Measurements from ENCODE around the gene NFIX. TPM values are rescaled to one million over a fixed set of nuclear protein-coding genes. Genes with fewer than 3 reads are reported as not detected.

The NFIX gene
- total and polyA plus RNA-seq, 2 of the 13 experiments (the other 11 are each of a cell fraction or from before 2014, with no cell fraction given), result 3.4 to 5.4 TPM

DNA sequence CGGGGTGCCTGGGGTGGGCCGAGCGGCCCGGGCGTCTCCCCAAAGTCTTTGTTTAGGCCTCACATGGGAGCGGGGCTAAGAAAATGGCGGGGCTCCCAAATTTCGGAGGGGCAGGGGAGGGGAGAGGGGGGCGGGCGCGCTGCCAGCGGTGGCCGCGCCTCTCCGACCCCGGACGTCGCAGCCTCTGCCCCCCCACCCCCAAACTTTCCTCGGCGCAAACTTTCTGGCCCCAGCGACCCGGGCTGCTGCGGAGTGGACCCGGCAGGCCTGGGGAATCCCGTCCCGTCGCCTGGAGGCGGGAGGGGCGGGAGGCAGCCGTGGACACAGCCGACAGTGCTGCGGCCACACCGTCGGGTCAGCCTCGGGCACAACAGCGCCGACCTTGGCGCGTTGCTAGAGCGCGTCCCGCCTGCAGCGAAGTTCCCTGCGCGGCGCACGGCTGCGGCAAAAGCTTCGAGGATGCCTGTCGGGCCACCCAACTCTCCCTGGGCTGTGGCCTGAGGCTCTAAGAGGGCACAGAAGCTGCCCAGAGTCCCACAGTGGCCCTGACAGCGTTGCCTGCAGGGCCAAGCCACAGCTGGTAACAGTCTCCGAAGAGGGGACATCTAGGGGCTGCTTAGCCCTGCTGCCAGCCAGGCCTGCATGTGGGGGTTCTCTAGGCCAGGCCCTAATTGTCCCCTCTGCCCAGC, 1.3 kb downstream of the NFIX start (continued):
- TF ChIP-seq, protein P1, sequence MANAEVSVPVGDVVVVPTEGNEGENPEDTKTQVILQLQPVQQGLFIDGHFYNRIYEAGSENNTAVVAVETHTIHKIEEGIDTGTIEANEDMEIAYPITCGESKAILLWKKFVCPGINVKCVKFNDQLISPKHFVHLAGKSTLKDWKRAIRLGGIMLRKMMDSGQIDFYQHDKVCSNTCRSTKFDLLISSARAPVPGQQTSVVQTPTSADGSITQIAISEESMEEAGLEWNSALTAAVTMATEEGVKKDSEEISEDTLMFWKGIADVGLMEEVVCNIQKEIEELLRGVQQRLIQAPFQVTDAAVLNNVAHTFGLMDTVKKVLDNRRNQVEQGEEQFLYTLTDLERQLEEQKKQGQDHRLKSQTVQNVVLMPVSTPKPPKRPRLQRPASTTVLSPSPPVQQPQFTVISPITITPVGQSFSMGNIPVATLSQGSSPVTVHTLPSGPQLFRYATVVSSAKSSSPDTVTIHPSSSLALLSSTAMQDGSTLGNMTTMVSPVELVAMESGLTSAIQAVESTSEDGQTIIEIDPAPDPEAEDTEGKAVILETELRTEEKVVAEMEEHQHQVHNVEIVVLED (CRISPR knock-in tag; IDR thresholded peaks at IDR 0.05; ENCODE audit: borderline replicate concordance), result peak; percentile 58
- TF ChIP-seq ZNF510 (CRISPR knock-in tag; IDR thresholded peaks at IDR 0.05; ENCODE audit: low read depth) (0 out of 2 replicates have a peak, but pooled peaks have one; percentile 22), ZNF224 (CRISPR knock-in tag; IDR thresholded peaks at IDR 0.05) (no peak), NFE2L1 (CRISPR knock-in tag; IDR thresholded peaks at IDR 0.05; ENCODE audit: borderline replicate concordance) (no peak), HNF4G (IDR thresholded peaks at IDR 0.05; ENCODE audit: borderline replicate concordance, low read depth, low read length) (no peak; the same call in 1 of the 2 replicates), HNF4G (CRISPR knock-in tag; IDR thresholded peaks at IDR 0.05; ENCODE audit: borderline replicate concordance, low read depth) (no peak), ZFY (CRISPR knock-in tag; IDR thresholded peaks at IDR 0.05) (peak; percentile 46), ARNT (IDR thresholded peaks at IDR 0.05) (no peak), ZNF446 (CRISPR knock-in tag; IDR thresholded peaks at IDR 0.05) (0 out of 2 replicates have a peak, but pooled peaks have one; percentile 3), ASH2L (IDR thresholded peaks at IDR 0.05; ENCODE audit: insufficient read length, low read depth, low read length) (peak; percentile 55)
- TF ChIP-seq, protein P2, sequence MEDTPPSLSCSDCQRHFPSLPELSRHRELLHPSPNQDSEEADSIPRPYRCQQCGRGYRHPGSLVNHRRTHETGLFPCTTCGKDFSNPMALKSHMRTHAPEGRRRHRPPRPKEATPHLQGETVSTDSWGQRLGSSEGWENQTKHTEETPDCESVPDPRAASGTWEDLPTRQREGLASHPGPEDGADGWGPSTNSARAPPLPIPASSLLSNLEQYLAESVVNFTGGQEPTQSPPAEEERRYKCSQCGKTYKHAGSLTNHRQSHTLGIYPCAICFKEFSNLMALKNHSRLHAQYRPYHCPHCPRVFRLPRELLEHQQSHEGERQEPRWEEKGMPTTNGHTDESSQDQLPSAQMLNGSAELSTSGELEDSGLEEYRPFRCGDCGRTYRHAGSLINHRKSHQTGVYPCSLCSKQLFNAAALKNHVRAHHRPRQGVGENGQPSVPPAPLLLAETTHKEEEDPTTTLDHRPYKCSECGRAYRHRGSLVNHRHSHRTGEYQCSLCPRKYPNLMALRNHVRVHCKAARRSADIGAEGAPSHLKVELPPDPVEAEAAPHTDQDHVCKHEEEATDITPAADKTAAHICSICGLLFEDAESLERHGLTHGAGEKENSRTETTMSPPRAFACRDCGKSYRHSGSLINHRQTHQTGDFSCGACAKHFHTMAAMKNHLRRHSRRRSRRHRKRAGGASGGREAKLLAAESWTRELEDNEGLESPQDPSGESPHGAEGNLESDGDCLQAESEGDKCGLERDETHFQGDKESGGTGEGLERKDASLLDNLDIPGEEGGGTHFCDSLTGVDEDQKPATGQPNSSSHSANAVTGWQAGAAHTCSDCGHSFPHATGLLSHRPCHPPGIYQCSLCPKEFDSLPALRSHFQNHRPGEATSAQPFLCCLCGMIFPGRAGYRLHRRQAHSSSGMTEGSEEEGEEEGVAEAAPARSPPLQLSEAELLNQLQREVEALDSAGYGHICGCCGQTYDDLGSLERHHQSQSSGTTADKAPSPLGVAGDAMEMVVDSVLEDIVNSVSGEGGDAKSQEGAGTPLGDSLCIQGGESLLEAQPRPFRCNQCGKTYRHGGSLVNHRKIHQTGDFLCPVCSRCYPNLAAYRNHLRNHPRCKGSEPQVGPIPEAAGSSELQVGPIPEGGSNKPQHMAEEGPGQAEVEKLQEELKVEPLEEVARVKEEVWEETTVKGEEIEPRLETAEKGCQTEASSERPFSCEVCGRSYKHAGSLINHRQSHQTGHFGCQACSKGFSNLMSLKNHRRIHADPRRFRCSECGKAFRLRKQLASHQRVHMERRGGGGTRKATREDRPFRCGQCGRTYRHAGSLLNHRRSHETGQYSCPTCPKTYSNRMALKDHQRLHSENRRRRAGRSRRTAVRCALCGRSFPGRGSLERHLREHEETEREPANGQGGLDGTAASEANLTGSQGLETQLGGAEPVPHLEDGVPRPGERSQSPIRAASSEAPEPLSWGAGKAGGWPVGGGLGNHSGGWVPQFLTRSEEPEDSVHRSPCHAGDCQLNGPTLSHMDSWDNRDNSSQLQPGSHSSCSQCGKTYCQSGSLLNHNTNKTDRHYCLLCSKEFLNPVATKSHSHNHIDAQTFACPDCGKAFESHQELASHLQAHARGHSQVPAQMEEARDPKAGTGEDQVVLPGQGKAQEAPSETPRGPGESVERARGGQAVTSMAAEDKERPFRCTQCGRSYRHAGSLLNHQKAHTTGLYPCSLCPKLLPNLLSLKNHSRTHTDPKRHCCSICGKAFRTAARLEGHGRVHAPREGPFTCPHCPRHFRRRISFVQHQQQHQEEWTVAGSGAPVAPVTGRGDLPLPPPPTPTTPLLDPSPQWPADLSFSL (CRISPR knock-in tag; IDR thresholded peaks at IDR 0.05), result peak; percentile 54; the same call in 1 of the 2 replicates
- TF ChIP-seq, protein P3, sequence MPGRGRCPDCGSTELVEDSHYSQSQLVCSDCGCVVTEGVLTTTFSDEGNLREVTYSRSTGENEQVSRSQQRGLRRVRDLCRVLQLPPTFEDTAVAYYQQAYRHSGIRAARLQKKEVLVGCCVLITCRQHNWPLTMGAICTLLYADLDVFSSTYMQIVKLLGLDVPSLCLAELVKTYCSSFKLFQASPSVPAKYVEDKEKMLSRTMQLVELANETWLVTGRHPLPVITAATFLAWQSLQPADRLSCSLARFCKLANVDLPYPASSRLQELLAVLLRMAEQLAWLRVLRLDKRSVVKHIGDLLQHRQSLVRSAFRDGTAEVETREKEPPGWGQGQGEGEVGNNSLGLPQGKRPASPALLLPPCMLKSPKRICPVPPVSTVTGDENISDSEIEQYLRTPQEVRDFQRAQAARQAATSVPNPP (CRISPR knock-in tag; IDR thresholded peaks at IDR 0.05), result no peak
- TF ChIP-seq, protein P4, sequence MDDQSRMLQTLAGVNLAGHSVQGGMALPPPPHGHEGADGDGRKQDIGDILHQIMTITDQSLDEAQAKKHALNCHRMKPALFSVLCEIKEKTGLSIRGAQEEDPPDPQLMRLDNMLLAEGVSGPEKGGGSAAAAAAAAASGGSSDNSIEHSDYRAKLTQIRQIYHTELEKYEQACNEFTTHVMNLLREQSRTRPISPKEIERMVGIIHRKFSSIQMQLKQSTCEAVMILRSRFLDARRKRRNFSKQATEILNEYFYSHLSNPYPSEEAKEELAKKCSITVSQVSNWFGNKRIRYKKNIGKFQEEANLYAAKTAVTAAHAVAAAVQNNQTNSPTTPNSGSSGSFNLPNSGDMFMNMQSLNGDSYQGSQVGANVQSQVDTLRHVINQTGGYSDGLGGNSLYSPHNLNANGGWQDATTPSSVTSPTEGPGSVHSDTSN (CRISPR knock-in tag; IDR thresholded peaks at IDR 0.05; ENCODE audit: borderline replicate concordance), result no peak
- TF ChIP-seq, protein P5, sequence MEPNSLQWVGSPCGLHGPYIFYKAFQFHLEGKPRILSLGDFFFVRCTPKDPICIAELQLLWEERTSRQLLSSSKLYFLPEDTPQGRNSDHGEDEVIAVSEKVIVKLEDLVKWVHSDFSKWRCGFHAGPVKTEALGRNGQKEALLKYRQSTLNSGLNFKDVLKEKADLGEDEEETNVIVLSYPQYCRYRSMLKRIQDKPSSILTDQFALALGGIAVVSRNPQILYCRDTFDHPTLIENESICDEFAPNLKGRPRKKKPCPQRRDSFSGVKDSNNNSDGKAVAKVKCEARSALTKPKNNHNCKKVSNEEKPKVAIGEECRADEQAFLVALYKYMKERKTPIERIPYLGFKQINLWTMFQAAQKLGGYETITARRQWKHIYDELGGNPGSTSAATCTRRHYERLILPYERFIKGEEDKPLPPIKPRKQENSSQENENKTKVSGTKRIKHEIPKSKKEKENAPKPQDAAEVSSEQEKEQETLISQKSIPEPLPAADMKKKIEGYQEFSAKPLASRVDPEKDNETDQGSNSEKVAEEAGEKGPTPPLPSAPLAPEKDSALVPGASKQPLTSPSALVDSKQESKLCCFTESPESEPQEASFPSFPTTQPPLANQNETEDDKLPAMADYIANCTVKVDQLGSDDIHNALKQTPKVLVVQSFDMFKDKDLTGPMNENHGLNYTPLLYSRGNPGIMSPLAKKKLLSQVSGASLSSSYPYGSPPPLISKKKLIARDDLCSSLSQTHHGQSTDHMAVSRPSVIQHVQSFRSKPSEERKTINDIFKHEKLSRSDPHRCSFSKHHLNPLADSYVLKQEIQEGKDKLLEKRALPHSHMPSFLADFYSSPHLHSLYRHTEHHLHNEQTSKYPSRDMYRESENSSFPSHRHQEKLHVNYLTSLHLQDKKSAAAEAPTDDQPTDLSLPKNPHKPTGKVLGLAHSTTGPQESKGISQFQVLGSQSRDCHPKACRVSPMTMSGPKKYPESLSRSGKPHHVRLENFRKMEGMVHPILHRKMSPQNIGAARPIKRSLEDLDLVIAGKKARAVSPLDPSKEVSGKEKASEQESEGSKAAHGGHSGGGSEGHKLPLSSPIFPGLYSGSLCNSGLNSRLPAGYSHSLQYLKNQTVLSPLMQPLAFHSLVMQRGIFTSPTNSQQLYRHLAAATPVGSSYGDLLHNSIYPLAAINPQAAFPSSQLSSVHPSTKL (CRISPR knock-in tag; IDR thresholded peaks at IDR 0.05), result no peak
